ENCODE measurements around the gene PSMC4. TPM values are rescaled to one million over a fixed set of nuclear protein-coding genes. Genes with fewer than 3 reads are reported as not detected.
A peak's percentile ranks its signal among the peaks of the same experiment; 100 is the strongest.
"Not testable (repeated sequence)": the region's sequence is repeated elsewhere in the genome, so short reads cannot be mapped to it uniquely, and the experiment has no call there.

The PSMC4 gene
- total and polyA plus RNA-seq, 2 experiments from 2014 or later: 113 to 137 TPM

DNA sequence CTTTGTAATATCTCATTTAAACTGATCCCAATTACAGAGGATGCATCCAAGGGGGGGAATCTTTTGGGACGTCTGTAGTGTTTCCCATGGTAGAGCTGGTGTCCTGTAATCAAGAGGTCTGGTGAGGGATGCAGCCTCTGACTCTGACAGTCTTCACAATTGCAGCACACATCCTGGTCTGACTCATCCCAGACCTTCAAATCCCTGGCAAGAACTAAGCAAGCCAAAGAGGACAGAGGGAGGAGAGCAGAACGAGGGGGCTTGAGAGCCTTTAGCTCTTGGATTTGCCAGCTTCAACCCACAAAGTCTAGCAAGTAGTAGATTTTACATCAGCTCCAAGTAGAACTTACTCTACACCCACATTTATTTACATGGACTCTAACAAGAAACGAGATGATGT is 19.3 kb upstream of the PSMC4 start:
- DNase-seq: peak; percentile 68

DNA sequence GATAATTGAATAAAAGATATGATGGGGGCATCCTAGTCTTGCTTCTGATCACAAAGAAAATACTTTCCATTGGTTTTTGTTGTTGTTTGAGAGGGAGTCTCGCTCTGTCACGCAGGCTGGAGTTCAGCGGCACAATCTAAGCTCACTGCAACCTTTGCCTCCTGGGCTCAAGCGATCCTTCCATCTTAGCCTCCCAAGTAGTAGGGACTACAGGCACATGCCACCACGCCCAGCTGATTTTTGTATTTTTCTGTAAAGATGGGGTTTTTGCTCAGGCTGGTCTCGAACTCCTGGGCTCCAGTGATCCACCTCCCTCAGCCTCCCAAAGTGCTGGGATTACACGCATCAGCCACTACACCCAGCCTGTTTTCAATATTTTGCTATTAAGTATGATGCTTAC is 17.1 kb upstream of the PSMC4 start:
- Histone ChIP-seq H3F3A (ENCODE audit: insufficient read depth) (no peaks in the 10 kb centered on the region), H3K4me3 (no peak overlapping the region), H3K27me3 (replicated peaks; ENCODE audit: insufficient read depth) (no peaks in the 10 kb centered on the region), H3K79me2 (ENCODE audit: insufficient read depth) (no peaks in the 10 kb centered on the region), H3K4me2 (ENCODE audit: unreplicated experiment) (no peak overlapping the region), H4K20me1 (ENCODE audit: insufficient read depth) (no peaks in the 10 kb centered on the region), H2AFZ (no peak overlapping the region), H3K9me2 (ENCODE audit: insufficient read depth) (no peaks in the 10 kb centered on the region), H3K36me3 (ENCODE audit: low read depth) (no peaks in the 10 kb centered on the region), H3K9ac (no peak overlapping the region), H3K4me1 (ENCODE audit: insufficient read depth) (peaks cover 6% of the 10 kb centered on the region; the same call in 1 of the 2 replicates), H3K27ac (no peak overlapping the region), H3K9me3 (ENCODE audit: low read depth) (no peaks in the 10 kb centered on the region)
- DNase-seq: no peak
- WGBS, 2 experiments (ENCODE audit: low coverage in 1 of 2, low lambda C conversion rate in 2 of 2, missing lambda C conversion rate in 2 of 2): 62 to 66% methylated on average over 7 of the region's 7 CpGs
- in situ Hi-C loops (cut with MboI): no loop called here
- TF ChIP-seq EZH2phosphoT487 (IDR thresholded peaks at IDR 0.05; ENCODE audit: insufficient read depth, low read depth): no peak
- no peak for TF ChIP-seq EZH2 (IDR thresholded peaks at IDR 0.05; ENCODE audit: insufficient read depth, poor library complexity, severe bottlenecking)

More for the DNA sequence above, 19.3 kb upstream of the PSMC4 start:
- H3F3A ChIP-seq (ENCODE audit: insufficient read depth): peaks cover 3% of the 10 kb centered on the region; the same call in 1 of the 2 replicates
- no peaks in the 10 kb centered on the region for H3K27me3 ChIP-seq (replicated peaks; ENCODE audit: insufficient read depth)
- no peak overlapping the region for H3K4me2 ChIP-seq (ENCODE audit: unreplicated experiment)
- H4K20me1 ChIP-seq (ENCODE audit: insufficient read depth): no peaks in the 10 kb centered on the region
- no peaks in the 10 kb centered on the region for H3K9me2 ChIP-seq (ENCODE audit: insufficient read depth)
- H3K9ac ChIP-seq: no peak overlapping the region
- no peak overlapping the region for H3K27ac ChIP-seq
- H3K79me2 ChIP-seq (ENCODE audit: insufficient read depth): no peaks in the 10 kb centered on the region
- H2AFZ ChIP-seq: no peak overlapping the region
- TF ChIP-seq EZH2phosphoT487 (IDR thresholded peaks at IDR 0.05; ENCODE audit: insufficient read depth, low read depth) (no peak), EZH2 (IDR thresholded peaks at IDR 0.05; ENCODE audit: insufficient read depth, poor library complexity, severe bottlenecking) (no peak)
- H3K4me3 ChIP-seq: no peak overlapping the region
- no peaks in the 10 kb centered on the region for H3K9me3 ChIP-seq (ENCODE audit: low read depth)
- WGBS, 2 experiments (ENCODE audit: low coverage in 1 of 2, low lambda C conversion rate in 2 of 2, missing lambda C conversion rate in 2 of 2): 45 to 54% methylated on average over 3 of the region's 3 CpGs
- H3K4me1 ChIP-seq (ENCODE audit: insufficient read depth): peaks cover 6% of the 10 kb centered on the region; the same call in 1 of the 2 replicates
- in situ Hi-C loops (cut with MboI): no loop called here
- no peaks in the 10 kb centered on the region for H3K36me3 ChIP-seq (ENCODE audit: low read depth)

DNA sequence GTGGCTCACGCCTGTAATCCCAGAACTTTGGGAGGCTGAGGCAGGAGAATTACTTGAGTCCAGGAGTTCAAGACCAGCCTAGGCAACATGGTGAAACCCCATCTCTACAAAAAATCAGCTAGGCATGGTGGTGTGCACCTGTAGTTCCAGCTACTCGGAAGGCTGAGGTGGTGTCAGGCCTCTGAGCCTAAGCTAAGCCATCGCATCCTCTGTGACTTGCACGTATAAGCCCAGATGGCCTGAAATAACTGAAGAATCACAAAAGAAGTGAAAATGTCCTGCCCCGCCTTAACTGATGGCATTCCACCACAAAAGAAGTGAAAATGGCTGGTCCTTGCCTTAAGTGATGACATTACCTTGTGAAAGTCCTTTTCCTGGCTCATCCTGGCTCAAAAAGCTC is 13.1 kb upstream of the PSMC4 start:
- H4K20me1 ChIP-seq (ENCODE audit: insufficient read depth); H3K9me3 ChIP-seq (ENCODE audit: low read depth); DNase-seq; H3K4me2 ChIP-seq (ENCODE audit: unreplicated experiment); H3K27ac ChIP-seq; H3F3A ChIP-seq (ENCODE audit: insufficient read depth); H3K4me3 ChIP-seq; in situ Hi-C loops (cut with MboI); H3K9ac ChIP-seq; H3K27me3 ChIP-seq (replicated peaks; ENCODE audit: insufficient read depth); H3K9me2 ChIP-seq (ENCODE audit: insufficient read depth); H2AFZ ChIP-seq; H3K4me1 ChIP-seq (ENCODE audit: insufficient read depth); H3K36me3 ChIP-seq (ENCODE audit: low read depth); H3K79me2 ChIP-seq (ENCODE audit: insufficient read depth): not testable (repeated sequence)
- WGBS, 2 experiments (ENCODE audit: low coverage in 1 of 2, low lambda C conversion rate in 2 of 2, missing lambda C conversion rate in 2 of 2): 67 to 69% methylated on average over 5 of the region's 5 CpGs

DNA sequence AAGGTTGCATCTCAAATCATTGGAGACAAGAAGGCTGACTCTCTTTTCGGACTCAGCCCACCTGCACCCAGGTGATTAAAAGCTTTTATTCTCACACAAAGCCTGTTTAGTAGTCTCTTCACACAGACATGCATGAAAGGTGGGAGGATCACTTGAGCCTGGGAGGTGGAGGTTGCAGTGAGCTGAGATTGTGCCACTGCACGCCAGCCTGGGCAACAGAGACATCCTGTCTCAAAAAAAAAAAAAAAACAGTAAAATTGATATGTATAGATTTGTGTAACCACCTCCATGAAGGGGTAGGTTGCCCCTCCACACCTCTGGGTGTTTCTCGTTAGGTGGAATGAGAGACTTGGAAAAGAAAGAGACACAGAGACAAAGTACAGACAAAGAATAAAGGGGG is 12.0 kb upstream of the PSMC4 start:
- H3K36me3 ChIP-seq (ENCODE audit: low read depth); H3K4me3 ChIP-seq; H3K9me2 ChIP-seq (ENCODE audit: insufficient read depth); H3K4me1 ChIP-seq (ENCODE audit: insufficient read depth); in situ Hi-C loops (cut with MboI); H3K9ac ChIP-seq; H3F3A ChIP-seq (ENCODE audit: insufficient read depth); H3K4me2 ChIP-seq (ENCODE audit: unreplicated experiment); H3K79me2 ChIP-seq (ENCODE audit: insufficient read depth); H3K9me3 ChIP-seq (ENCODE audit: low read depth); H3K27ac ChIP-seq; H3K27me3 ChIP-seq (replicated peaks; ENCODE audit: insufficient read depth); H2AFZ ChIP-seq; H4K20me1 ChIP-seq (ENCODE audit: insufficient read depth); DNase-seq: not testable (repeated sequence)
- WGBS, 2 experiments (ENCODE audit: low coverage in 1 of 2, low lambda C conversion rate in 2 of 2, missing lambda C conversion rate in 2 of 2): 74 to 83% methylated on average over 3 of the region's 3 CpGs

DNA sequence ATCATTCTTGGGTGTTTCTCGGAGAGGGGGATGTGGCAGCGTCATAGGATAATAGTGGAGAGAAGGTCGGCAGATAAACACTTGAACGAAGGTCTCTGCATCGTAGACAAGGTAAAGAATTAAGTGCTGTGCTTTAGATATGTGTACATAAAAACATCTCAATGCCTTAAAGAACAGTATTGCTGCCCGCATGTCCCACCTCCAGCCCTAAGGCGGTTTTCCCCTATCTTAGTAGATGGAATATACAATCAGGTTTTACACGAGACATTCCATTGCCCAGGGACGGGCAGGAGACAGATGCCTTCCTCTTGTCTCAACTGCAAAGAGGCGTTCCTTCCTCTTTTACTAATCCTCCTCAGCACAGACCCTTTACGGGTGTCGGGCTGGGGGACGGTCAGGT is 11.6 kb upstream of the PSMC4 start:
- H3K4me1 ChIP-seq (ENCODE audit: insufficient read depth); H3K36me3 ChIP-seq (ENCODE audit: low read depth); H3F3A ChIP-seq (ENCODE audit: insufficient read depth); H2AFZ ChIP-seq; H3K27me3 ChIP-seq (replicated peaks; ENCODE audit: insufficient read depth); H3K9ac ChIP-seq; H3K27ac ChIP-seq; in situ Hi-C loops (cut with MboI); H3K9me3 ChIP-seq (ENCODE audit: low read depth); H3K79me2 ChIP-seq (ENCODE audit: insufficient read depth); H4K20me1 ChIP-seq (ENCODE audit: insufficient read depth); H3K9me2 ChIP-seq (ENCODE audit: insufficient read depth); DNase-seq; H3K4me2 ChIP-seq (ENCODE audit: unreplicated experiment); H3K4me3 ChIP-seq: not testable (repeated sequence)
- WGBS, 2 experiments (ENCODE audit: low coverage in 1 of 2, low lambda C conversion rate in 2 of 2, missing lambda C conversion rate in 2 of 2): 69 to 73% methylated on average over 13 of the region's 13 CpGs

Measured in GM23248 (cell line).